ENCODE data around the gene DONSON.
"Not testable (repeated sequence)": the region's sequence is repeated elsewhere in the genome, so short reads cannot be mapped to it uniquely, and the experiment has no call there.

The DONSON gene, protein sequence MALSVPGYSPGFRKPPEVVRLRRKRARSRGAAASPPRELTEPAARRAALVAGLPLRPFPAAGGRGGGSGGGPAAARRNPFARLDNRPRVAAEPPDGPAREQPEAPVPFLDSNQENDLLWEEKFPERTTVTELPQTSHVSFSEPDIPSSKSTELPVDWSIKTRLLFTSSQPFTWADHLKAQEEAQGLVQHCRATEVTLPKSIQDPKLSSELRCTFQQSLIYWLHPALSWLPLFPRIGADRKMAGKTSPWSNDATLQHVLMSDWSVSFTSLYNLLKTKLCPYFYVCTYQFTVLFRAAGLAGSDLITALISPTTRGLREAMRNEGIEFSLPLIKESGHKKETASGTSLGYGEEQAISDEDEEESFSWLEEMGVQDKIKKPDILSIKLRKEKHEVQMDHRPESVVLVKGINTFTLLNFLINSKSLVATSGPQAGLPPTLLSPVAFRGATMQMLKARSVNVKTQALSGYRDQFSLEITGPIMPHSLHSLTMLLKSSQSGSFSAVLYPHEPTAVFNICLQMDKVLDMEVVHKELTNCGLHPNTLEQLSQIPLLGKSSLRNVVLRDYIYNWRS

DNA sequence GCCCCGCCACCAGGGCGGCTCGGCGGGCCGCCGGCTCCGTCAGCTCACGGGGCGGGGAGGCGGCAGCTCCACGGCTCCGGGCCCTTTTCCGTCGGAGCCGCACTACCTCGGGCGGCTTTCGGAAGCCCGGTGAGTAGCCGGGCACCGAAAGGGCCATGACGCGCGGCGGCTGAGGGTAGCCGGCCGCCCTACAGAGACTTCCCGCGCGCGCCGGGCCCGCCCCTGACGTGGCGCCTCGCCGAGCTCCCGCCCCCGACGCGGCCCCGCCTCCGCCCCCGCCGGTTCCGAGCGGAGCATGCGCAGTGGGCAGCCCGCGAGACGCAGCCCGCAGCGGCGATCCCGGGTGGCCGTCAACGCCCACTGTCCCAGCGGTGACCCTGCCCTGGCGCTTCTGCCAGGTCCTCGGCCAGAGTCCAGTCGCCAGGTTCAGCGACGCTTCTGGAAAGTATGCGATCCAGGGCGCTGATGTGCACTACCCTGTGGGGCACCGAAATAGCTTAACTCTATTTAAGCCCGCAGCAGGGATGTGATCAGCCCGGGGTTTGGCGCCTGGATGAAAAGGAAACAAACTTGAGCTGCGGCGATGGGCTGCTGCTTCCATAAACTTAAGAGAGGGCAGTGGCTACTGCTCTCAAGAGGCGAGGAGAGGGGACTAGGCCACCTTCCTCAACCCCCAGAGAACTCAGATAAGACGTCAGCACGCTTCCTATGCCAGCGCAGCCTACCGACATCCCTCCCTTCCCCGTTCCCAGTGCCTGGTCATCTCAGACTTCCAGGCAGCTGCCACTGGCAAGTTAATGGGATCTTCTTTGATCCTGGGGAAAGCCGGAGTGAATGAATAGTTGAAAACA, at the start of gene DONSON:
DONSON (minus strand) TSS at position 200 of the 851 bp plus-strand sequence; CDS start at position 157, 43 bp downstream.
- peak within 1 kb of the TSS; percentile 79 for H3K4me3 ChIP-seq (ENCODE audit: low read depth, low read length)
- TF ChIP-seq POLR2A (IDR thresholded peaks at IDR 0.05; ENCODE audit: extremely low read depth, insufficient read length) (peak; percentile 66), MYC (IDR thresholded peaks at IDR 0.05; ENCODE audit: low read depth, low read length) (peak; percentile 39; the same call in 1 of the 2 replicates)
- TF ChIP-seq, protein P1, sequence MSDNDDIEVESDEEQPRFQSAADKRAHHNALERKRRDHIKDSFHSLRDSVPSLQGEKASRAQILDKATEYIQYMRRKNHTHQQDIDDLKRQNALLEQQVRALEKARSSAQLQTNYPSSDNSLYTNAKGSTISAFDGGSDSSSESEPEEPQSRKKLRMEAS (IDR thresholded peaks at IDR 0.05; ENCODE audit: low read depth, low read length), result 0 out of 2 replicates have a peak, but pooled peaks have one; percentile 9
- TF ChIP-seq, protein P2, sequence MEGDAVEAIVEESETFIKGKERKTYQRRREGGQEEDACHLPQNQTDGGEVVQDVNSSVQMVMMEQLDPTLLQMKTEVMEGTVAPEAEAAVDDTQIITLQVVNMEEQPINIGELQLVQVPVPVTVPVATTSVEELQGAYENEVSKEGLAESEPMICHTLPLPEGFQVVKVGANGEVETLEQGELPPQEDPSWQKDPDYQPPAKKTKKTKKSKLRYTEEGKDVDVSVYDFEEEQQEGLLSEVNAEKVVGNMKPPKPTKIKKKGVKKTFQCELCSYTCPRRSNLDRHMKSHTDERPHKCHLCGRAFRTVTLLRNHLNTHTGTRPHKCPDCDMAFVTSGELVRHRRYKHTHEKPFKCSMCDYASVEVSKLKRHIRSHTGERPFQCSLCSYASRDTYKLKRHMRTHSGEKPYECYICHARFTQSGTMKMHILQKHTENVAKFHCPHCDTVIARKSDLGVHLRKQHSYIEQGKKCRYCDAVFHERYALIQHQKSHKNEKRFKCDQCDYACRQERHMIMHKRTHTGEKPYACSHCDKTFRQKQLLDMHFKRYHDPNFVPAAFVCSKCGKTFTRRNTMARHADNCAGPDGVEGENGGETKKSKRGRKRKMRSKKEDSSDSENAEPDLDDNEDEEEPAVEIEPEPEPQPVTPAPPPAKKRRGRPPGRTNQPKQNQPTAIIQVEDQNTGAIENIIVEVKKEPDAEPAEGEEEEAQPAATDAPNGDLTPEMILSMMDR (IDR thresholded peaks at IDR 0.05; ENCODE audit: low read depth, low read length), result no peak
- DNase-seq (ENCODE audit: low read depth), result peak; percentile 85

DNA sequence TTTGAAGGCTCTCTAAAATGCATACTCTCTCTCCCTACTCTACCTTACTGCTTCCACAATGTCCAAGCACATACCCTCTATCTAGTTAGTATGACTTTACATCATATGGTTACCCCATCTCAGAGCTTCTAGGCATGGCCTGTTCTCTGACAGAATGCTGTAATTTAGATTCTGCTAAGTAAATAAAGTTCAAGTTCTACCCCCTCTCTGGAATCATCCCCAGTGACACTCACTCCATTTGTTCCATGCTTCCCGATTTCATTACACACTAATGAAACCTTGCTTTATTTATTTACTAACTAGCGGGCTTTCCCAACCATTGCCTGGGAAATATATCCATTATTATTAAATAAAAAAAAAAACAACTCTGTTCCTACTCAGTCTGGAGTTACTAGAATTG, 45.8 kb upstream of the DONSON start:
- H3K4me3 ChIP-seq (ENCODE audit: low read depth, low read length), result no peak overlapping the region
- DNase-seq (ENCODE audit: low read depth), result no peak
- TF ChIP-seq, protein P2 (IDR thresholded peaks at IDR 0.05; ENCODE audit: low read depth, low read length), result no peak
- no peak for TF ChIP-seq MYC (IDR thresholded peaks at IDR 0.05; ENCODE audit: low read depth, low read length)
- no peak for TF ChIP-seq POLR2A (IDR thresholded peaks at IDR 0.05; ENCODE audit: extremely low read depth, insufficient read length)
- TF ChIP-seq, protein P1 (IDR thresholded peaks at IDR 0.05; ENCODE audit: low read depth, low read length), result no peak

DNA sequence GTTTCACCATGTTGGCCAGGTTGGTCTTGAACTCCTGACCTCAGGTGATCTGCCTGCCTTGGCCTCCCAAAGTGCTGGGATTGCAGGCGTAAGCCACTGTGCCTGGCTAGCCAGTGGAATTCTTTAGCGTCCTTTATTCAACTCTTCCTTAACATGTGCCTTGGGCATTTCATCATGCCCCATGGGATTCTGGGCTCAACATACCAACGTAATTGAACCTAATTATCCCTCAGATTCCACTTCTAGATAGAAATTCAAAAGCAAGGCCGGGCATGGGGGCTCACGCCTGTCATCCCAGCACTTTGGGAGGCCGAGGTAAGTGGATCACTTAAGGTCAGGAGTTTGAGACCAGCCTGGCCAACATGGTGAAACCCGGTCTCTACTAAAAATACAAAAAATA, 37.7 kb upstream of the DONSON start:
- H3K4me3 ChIP-seq (ENCODE audit: low read depth, low read length); DNase-seq (ENCODE audit: low read depth): not testable (repeated sequence)

DNA sequence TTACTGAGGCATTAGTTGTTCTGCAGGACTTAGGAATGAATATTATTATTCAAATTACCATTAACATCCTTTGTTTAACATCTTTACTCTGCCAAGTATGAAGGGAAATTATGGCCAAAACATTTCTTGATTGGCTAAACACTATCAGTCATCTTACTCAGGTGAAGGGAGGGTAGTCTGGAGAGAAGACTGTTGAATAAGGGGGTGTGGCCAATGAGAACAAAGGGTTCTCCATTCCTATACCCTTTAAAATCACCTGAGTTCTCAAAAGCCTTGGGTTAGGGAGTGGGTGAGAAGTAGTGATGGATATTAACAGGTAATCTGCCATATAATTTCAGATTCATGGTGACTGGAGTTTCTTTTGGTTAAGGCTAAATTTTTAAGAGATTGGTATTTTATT, 33.8 kb upstream of the DONSON start:
- TF ChIP-seq, protein P1 (IDR thresholded peaks at IDR 0.05; ENCODE audit: low read depth, low read length), result no peak
- TF ChIP-seq MYC (IDR thresholded peaks at IDR 0.05; ENCODE audit: low read depth, low read length) (no peak), POLR2A (IDR thresholded peaks at IDR 0.05; ENCODE audit: extremely low read depth, insufficient read length) (no peak)
- TF ChIP-seq, protein P2 (IDR thresholded peaks at IDR 0.05; ENCODE audit: low read depth, low read length), result no peak
- H3K4me3 ChIP-seq (ENCODE audit: low read depth, low read length), result no peak overlapping the region

DNA sequence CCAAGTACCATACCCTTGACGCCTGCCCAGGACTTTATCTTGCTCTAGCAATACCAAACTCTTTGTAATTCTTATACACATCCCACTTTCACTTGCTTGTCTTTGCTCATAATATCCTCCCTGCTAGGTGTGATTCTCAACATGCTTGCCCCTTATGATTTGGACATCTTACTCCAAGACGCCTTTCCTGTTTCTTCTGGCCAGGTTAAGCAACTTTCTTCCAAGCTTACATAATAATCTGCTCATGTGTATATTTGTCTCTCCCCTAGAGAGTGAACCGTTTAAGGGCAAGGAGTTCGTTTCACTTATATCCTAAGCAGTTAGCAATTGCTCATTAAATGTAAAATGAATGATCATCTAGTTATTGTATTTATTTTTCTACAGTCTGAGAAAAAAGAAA, 31.2 kb upstream of the DONSON start:
- H3K4me3 ChIP-seq (ENCODE audit: low read depth, low read length), result no peak overlapping the region
- DNase-seq (ENCODE audit: low read depth), result peak; percentile 43
- 0 out of 2 replicates have a peak, but pooled peaks have one; percentile 28 for TF ChIP-seq MYC (IDR thresholded peaks at IDR 0.05; ENCODE audit: low read depth, low read length)
- TF ChIP-seq, protein P2 (IDR thresholded peaks at IDR 0.05; ENCODE audit: low read depth, low read length), result no peak

More for the DNA sequence above, 33.8 kb upstream of the DONSON start:
- DNase-seq (ENCODE audit: low read depth), result no peak

DNA sequence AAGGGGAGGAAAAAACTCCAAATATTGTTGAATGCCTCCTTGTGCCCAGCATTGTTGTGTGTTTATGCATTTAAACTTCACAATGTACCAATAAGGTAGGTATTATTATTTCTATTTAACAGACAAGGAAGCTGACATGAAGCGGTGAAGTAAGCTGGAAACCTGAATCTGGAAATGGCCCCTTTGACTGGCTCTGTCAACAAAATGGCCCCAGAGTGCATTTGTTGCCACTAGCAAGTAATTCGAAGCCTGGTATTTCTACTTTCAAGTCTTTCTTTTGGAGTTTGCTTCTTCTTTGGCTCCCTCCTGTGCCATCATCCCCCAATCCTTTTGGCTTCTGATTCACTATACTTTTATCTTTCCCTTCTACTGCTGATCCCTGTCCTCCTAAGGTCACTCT, 29.9 kb upstream of the DONSON start:
- TF ChIP-seq POLR2A (IDR thresholded peaks at IDR 0.05; ENCODE audit: extremely low read depth, insufficient read length) (no peak), MYC (IDR thresholded peaks at IDR 0.05; ENCODE audit: low read depth, low read length) (no peak)
- TF ChIP-seq, protein P2 (IDR thresholded peaks at IDR 0.05; ENCODE audit: low read depth, low read length), result no peak
- TF ChIP-seq, protein P1 (IDR thresholded peaks at IDR 0.05; ENCODE audit: low read depth, low read length), result no peak
- no peak for DNase-seq (ENCODE audit: low read depth)
- no peak overlapping the region for H3K4me3 ChIP-seq (ENCODE audit: low read depth, low read length)

DNA sequence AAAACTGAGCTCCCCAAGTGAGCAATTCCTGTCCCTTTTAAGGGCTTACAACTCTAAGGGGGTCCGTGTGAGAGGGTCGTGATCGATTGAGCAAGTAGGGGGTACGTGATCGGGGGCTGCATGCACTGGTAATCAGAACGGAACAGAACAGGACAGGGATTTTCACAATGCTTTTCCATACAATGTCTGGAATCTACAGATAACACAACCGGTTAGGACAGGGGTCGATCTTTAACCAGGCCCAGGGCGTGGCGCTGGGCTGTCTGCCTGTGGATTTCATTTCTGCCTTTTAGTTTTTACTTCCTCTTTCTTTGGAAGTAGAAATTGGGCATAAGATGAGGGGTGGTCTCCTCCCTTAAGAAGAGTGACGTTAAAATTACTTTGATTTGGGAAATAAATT, 29.1 kb upstream of the DONSON start:
- H3K4me3 ChIP-seq (ENCODE audit: low read depth, low read length); DNase-seq (ENCODE audit: low read depth): not testable (repeated sequence)
